GM12801 (cell line): Measurements from ENCODE around the gene FGFR1OP2.

Experiments used
- CTCF ChIP-seq: IDR thresholded peaks from one replicate; pipeline ENCODE4 v1.5.1; 2011; ENCODE audit warnings: control low read depth; ENCODE audit not compliant: insufficient read length; ENCODE audit errors: extremely low read depth

Gene FGFR1OP2

GRCh38 chr12:27006797-27007467 is 68.7 kb downstream of the FGFR1OP2 start:
- no peak for TF ChIP-seq CTCF

- TF ChIP-seq CTCF, result no peak
Measured at GRCh38 chr12:27008081-27008480, 69.8 kb downstream of the FGFR1OP2 start.

GRCh38 chr12:27009881-27010301 is 71.6 kb downstream of the FGFR1OP2 start:
- TF ChIP-seq CTCF, result no peak

- no peak for TF ChIP-seq CTCF
Measured at GRCh38 chr12:27012239-27012981, 74.1 kb downstream of the FGFR1OP2 start.

GRCh38 chr12:27012982-27013255 is 74.6 kb downstream of the FGFR1OP2 start:
- no peak for TF ChIP-seq CTCF

GRCh38 chr12:27013611-27014084 is 75.4 kb downstream of the FGFR1OP2 start:
- TF ChIP-seq CTCF, result no peak

- TF ChIP-seq CTCF, result no peak
Measured at GRCh38 chr12:27014085-27014858, 76.0 kb downstream of the FGFR1OP2 start, which contains the start of gene TM7SF3. Gene TM7SF3, minus strand, starts transcription at chr12:27014384. Its CDS starts 216 bp downstream, at chr12:27014168.
